ENCODE data around the gene RPF1.

Gene RPF1

DNA sequence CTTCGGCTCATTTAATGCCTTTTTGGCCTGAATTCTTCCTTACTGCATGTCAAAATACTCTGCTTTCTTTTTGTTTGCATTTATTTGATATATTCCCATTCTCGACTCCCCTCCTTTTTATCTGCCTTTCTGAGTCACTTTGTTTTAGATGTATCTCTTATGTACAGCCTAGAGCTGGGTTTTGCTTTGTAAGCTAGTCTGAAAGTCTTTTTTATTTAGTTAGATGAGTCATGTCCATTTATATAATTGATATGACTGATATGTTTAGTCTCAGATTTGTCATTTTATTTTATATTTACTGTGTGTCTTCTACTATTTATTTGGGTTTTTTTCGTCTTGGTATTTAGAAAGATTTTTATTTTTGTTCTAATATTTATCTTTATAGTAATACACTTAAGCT lies 60.9 kb downstream of the RPF1 start:
- H3K9me3 ChIP-seq = no peaks in the 10 kb centered on the region
- no peaks in the 10 kb centered on the region for H3K27me3 ChIP-seq
- TF ChIP-seq, protein P1, sequence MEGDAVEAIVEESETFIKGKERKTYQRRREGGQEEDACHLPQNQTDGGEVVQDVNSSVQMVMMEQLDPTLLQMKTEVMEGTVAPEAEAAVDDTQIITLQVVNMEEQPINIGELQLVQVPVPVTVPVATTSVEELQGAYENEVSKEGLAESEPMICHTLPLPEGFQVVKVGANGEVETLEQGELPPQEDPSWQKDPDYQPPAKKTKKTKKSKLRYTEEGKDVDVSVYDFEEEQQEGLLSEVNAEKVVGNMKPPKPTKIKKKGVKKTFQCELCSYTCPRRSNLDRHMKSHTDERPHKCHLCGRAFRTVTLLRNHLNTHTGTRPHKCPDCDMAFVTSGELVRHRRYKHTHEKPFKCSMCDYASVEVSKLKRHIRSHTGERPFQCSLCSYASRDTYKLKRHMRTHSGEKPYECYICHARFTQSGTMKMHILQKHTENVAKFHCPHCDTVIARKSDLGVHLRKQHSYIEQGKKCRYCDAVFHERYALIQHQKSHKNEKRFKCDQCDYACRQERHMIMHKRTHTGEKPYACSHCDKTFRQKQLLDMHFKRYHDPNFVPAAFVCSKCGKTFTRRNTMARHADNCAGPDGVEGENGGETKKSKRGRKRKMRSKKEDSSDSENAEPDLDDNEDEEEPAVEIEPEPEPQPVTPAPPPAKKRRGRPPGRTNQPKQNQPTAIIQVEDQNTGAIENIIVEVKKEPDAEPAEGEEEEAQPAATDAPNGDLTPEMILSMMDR (IDR thresholded peaks at IDR 0.05; ENCODE audit: low read depth, low read length) = no peak
- H3K4me1 ChIP-seq = no peaks in the 10 kb centered on the region
- no peaks in the 10 kb centered on the region for H3K36me3 ChIP-seq
- no peak for DNase-seq
- H3K4me3 ChIP-seq (ENCODE audit: low read depth, low read length) = no peak overlapping the region

DNA sequence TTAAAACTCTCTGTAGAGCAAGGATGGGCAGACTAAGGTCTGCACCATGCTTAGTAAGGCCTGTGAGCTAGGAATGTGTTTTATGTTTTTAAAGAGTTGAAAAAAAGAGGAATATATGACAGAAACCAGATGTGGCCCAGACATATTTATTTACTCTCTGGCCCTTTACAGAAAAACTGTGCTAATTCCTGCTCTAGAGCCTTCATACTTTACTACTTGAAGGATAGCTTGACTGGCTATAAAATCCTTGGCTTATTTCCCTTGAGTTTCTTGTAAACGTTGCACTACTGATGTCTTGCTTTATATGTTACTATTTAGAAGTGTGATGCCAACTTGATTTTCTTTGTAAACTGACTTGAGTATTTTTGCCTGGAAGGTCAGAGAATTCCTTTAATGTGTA lies 61.7 kb downstream of the RPF1 start:
- H3K9me3 ChIP-seq = no peaks in the 10 kb centered on the region
- no peak for DNase-seq
- no peaks in the 10 kb centered on the region for H3K36me3 ChIP-seq
- TF ChIP-seq, protein P1 (IDR thresholded peaks at IDR 0.05; ENCODE audit: low read depth, low read length) = no peak
- no peak overlapping the region for H3K4me3 ChIP-seq (ENCODE audit: low read depth, low read length)
- H3K4me1 ChIP-seq = no peaks in the 10 kb centered on the region
- no peaks in the 10 kb centered on the region for H3K27me3 ChIP-seq

DNA sequence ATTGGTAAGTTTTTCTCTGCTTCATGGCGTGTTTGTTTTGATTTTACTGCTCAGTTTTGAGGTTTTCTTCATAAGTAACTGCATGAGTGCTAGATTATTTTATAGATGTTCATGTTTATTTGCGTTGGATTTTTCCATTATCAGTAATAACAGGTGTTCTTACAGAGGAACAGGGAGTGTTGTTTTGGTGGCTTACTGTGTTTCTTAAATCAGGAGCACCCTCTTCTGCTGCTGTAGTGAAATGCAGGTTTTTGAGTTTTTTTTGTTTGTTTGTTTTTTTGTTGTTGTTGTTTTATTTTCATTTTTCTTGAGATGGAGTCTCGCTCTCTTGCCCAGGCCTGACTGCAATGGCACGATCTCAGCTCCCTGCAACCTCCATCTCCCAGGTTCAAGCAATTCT lies 62.6 kb downstream of the RPF1 start:
- H3K9me3 ChIP-seq = no peaks in the 10 kb centered on the region
- H3K27me3 ChIP-seq = no peaks in the 10 kb centered on the region
- TF ChIP-seq, protein P1 (IDR thresholded peaks at IDR 0.05; ENCODE audit: low read depth, low read length) = peak; percentile 13; the same call in 1 of the 2 replicates
- DNase-seq = no peak
- H3K4me3 ChIP-seq (ENCODE audit: low read depth, low read length) = no peak overlapping the region
- H3K36me3 ChIP-seq = no peaks in the 10 kb centered on the region
- H3K4me1 ChIP-seq = no peaks in the 10 kb centered on the region
